HG03045 (cell line): ENCODE data around the gene FCRL5.
"Not testable (repeated sequence)": the region's sequence is repeated elsewhere in the genome, so short reads cannot be mapped to it uniquely, and the experiment has no call there.

ENCODE experiments used
- ATAC-seq: cut with Tn5 transposase; IDR thresholded peaks from one replicate; pipeline ENCODE4 v1.9.1; 2021; ENCODE audit warnings: mild to moderate bottlenecking, moderate library complexity; ENCODE audit not compliant: unreplicated experiment

Gene FCRL5

DNA sequence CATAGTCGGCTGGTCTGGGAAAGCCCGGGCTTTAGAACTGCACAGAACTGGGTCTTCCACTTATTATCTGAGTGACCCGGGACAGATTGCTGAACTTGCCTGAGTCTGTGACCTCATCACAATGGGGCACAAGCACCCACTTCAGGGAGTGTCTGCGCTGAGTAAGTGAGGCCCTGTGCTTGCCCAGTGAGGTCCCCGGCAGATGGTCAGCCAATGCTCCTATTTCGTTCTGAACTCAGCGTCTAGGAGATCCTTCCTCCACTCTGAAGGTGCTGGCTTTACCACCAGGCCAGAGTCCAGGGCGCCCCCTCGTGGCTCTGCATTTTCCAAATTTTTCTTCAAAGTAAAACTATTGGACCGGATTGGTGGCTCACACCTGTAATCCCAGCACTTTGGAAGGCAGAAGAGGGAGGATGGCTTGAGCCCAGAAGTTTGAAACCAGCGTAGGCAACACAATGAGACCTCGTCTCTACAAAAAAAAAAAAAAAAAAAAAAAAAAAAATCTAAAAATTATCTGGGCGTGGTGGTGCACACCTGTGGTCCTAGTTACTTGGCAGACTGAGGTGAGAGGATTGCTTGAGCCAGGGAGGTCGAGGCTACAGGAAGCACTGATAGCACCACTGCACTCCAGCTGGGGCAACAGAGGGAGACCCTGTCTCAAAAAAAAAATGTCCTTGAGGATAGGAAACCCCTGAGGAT is 61.7 kb downstream of the FCRL5 start:
- ATAC-seq = no peak

DNA sequence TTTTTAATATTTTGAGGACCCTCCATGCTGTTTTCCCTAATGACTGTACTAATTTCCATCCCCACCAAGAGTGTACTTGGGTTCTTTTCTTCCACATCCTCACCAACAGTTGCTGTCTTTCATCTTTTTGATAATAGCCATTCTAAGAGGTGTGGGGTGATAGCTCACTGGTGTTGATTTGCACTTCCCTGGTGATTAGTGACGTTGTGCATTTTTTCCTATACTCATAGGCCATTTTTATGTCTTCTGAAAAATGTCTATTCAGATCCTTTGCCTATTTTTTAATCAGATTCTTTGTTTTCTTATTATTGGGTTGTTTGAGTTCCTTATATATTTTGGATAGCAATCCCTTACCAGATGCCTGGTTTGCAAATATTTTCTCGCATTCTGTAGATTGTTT is 64.2 kb downstream of the FCRL5 start:
- ATAC-seq = no peak

DNA sequence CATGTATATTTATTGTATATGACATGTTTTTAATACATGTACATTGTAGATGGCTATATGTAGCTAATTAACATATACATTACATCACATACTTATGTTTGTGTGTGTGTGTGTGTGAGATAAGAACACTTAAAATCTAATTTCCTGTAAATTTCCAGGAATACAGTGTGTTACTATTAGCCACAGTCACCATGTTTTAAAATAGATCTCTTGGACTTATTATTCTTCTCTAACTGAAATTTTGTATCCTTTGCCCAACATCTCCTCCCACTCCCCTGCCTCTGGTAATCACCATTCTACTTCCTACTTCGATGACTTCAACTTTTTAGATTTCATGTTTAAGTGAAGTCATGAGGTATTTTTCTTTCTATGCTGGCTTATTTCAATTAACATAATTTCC is 64.8 kb downstream of the FCRL5 start:
- no peak for ATAC-seq

DNA sequence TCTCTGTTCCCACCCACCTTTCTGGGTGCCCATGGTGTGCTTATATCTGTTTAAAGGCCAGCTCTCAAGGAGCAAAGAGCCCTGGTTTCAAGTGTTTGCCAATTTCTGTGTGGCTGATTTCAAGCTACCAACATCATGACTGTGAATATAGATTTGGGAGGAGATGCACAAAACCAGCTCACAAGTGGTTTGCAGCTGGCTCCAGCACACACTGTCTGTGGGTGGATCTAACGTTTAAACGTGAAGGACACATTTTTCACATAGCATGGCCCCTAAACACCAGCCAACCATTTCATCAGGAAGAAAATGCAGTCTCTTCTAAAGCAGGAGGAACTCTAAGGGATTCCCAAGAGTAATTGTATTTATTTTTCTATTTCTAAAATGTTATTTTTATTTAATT is 65.2 kb downstream of the FCRL5 start:
- no peak for ATAC-seq

DNA sequence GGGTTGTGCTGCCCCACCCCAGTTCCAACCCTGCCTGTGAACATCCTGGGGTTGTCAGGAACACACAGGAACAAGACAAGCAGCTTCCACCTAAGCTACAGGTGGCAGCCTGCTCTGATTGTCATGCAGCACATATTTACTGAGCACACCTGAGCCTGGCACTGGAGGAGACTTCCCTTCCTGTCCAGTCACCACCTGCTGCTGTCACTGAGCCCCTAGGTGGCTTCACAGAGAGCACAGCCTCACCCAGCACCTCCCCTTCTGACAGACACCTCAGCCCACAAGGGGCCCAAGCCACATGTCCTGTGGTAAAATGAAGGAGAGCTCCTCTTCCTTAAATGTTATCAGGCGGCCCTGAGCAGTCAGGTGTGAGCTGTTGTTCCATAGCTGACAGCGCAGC is 65.9 kb downstream of the FCRL5 start:
- ATAC-seq = not testable (repeated sequence)

DNA sequence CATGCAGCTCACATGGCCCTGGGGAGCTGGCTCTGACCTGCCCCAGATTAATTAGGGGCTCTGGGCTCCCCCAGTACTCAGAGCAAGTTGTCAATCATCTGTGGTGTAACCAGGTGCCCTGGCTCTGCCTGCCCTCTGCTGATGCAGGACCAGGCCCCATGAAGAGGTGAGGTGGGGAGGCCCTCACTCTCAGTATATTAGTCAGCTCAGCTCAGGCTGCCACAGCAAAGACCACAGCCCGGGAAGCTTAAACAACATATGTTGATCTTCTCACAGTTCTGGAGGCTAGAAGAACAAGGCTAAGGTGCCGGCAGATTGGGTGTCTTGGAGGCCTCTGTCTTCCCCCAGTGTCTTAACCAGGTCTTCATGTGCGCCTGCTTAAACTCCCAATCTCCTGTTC is 66.5 kb downstream of the FCRL5 start:
- ATAC-seq = no peak

DNA sequence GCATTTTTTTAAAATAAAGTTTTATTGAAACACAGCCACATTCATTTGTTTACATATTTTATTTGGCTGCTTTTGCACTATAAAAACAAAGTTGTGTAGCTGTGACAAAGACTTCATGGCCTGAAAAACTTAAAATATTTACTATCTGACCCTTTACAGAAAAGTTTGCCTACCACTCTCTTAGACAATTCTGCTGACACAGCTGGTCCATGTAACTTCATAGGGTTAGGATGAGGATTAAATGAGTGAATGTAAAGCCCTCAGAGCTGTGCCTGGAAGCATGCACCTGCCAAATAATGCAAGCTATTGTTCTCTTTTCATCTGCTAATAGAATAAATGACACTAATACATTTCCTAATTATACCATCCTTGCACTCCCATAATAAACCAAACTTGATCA is 67.7 kb downstream of the FCRL5 start:
- no peak for ATAC-seq

DNA sequence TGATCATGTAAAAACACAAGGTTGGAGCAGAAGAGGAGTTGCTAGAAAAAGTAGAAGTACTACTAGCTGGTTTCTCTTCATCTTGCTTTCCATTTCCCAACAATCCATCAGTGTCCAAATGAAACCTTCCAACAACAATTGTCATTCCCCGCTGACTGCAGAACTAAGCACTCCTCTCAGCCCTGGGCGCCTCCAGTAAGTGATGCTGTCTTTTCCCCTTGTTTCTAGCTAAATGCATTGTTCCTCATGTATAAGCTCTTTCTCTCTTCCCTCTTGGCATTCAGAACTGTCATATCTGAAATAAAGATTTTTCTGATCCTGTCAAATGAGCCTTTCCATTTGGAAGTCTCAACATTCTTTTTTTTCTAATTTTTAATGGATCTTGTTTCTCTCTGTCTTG is 68.7 kb downstream of the FCRL5 start:
- ATAC-seq = no peak

DNA sequence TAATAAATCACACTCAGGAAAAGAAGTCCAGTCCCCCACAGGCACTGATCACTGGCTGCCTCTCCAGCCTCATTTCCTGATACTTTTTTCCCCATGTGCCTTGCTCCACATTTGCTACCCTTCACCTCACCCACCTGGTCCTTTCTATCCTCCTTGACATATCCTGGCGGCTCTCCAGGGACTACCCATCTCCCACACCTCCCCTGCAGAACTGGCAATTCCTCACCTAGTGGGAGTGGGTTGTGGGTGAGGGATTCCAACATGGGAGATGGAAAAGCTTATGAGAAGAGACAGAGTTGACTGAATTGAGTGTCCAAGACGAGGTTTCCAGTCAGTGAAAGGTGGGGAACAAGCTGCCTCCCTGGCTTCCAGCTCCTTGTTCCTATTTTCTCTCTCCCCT is 69.6 kb downstream of the FCRL5 start:
- ATAC-seq = no peak

DNA sequence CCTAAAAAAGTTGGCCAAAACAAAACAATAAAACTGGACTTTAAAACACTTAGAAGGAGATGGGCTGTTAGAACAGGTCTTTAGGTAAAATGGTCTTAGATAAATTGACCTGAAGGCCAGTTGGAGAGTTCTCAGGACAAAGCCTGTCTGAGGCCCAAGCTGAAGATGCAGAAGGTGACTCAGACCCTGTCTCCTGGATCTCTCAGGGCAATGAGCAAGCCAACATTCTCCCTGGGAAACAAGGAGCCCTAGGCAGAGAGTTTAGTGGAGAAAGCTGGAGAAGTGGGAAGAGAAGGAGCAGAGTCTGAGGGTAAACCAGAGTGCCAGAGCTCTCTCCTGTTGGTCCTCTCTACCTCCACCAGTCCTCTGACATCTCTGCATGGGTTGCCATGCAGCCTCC is 70.1 kb downstream of the FCRL5 start:
- no peak for ATAC-seq

DNA sequence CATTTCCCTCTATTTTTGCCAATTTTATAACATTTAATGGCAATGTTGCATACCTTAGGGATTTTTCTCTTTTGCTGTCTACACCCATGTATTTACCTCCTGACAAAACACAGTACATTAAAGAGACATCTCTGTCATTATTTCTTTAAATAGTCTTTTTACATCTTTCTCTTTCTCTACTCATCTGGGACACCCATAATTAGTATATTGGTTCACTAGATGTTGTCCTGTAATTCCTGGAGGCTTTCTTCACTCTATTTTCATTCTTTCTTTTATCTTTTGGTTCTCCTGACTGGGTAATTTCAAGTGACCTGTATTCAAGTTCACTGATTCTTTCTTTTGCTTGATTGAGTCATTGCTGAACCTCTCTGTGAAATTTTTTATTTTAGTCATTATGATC is 74.3 kb downstream of the FCRL5 start:
- ATAC-seq = no peak

DNA sequence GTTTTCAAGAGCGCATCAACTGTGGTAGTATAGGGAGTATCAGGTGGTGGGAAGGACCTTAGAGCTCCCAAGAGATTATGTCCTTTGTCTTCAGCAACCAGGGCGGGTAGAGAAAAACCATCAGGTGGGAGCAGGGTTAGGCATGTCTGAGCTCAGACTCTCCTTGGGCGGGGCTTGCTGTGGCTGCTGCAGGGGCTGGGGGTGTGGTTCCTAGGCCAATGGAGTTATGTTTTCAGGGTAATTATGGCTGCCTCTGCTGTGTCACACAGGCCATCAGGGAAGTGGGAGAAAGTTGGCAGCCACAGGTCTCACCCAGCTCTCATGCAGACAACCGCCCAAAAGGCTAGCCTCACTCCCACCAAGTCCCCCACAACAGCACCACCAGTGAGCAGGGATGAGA is 74.9 kb downstream of the FCRL5 start:
- ATAC-seq = no peak

DNA sequence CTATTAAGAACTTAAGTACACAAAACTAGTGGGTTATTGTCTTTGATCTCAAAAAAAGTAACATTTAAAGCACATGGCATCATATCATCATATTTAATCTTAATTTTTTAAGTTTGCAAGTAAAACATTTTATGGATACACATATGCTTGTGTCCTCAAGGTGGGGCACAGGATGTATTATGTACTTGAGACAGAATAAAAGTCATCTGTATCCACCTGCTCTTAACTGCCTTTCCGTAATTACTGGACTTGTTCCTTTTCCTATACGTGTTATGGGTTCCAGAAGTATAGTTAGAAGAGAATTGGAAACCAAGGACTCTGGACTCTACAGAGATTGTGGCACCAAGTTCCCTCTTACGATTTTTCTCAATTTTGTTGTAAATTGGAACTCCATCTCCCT is 79.4 kb downstream of the FCRL5 start:
- ATAC-seq = no peak

DNA sequence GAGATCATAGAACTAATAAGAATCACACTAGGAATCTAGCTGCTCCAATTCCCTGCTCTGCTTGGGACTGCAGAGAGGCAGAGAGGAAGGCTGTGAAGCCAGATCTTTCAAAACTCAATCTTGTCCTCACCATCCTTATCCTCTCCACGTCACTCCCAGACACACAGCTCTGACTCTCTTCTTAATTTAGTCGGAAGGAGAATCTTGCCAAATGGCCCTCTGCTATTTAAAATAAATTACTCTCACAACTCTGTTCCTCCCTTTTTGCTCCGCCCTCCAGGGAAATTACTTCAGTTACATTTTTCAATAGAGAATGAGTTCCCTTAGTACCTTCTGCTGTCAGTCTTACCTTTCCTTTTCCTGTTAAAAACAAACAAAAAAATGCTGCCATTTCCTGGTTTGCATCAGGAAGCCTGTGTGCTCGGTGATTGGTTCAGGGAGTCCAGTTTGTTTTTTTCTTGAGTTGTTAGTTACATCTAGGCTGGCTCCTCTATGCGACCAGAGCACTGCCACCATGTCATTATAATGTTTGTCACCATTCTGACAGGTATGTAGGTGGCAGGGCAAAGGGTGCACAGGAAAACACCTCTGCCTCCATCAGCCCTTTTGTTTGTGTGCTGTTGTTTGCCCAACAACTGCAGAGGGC is 80.1 kb downstream of the FCRL5 start:
- ATAC-seq = no peak

DNA sequence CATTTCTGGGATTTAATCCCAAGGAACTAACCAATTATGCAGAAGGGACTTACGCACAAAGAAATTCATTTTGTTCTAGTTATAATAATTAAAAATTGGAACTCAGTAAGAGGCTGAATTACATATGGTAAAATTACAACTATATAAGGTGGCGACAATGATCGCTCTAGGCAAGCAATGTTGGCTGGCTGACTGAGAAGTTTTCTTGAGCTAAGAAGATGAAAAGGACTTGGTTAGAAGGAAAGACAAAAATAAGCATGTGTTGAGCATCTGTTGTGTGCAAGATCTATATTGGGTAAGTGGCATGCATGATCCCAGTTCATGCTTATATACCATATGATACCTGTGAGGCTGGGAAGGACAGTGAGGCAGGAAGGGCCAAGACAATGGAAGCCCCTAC is 80.8 kb downstream of the FCRL5 start:
- ATAC-seq = no peak

DNA sequence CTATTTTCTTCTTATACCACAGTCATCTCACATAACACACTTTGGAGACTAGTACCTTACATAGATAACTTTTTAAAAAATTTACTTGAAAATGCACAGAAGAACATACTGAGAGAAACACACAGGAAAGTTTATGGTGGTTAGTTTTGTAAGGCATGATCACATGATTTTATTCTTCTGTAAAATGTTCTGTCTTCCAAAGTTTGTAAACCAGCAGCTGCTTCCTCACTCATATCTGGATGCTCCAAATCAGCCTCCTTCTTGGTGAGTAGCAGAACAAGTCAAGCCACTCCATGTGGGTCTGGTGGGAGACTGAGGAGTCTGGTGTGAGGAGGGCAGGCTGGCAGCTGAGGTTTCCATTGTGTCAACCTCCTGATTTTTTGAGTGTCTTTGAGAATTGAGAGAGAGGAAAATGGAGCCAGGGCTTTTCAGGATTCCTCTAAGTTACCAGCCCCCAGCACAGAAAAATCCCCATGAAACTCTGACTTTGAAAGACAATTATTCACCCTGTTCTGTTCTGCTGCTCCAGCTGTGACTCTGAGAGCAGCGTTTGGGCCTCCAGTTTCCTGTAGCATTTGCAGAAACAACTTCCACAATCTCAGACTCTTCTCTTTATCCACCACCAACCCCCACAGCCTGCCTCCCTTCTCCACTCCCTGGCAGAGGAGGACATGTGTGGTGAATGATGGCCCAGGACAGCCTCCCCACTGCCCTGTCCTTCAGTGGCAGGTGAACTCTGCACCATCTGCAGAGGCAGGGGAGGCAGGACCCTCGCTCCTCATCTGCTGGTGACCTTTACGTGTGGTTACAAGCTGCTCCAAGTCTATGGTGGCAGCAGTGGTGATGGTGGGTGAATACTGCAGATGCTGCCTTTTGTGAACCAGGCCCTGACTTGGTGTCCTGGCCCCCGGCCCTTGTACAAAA is 82.3 kb downstream of the FCRL5 start:
- ATAC-seq = no peak

DNA sequence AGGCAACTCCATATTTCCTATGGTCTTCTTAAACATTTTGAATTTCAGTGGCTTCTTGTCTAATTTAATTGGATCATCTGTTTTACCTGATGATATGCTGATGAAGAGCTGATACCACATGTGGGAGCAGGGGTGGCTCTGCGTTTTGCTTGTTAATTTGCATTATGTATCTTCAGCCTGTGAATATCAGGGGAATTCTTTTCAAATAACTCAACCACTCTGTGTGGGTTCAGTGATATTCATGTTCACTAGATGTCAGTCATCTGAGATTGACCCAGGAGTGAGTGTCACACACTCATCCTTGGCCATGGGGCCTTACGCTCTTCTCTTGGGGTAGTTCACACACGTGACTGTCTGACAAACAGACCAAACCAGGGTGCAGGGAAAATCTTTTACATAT is 83.0 kb downstream of the FCRL5 start:
- ATAC-seq = no peak

DNA sequence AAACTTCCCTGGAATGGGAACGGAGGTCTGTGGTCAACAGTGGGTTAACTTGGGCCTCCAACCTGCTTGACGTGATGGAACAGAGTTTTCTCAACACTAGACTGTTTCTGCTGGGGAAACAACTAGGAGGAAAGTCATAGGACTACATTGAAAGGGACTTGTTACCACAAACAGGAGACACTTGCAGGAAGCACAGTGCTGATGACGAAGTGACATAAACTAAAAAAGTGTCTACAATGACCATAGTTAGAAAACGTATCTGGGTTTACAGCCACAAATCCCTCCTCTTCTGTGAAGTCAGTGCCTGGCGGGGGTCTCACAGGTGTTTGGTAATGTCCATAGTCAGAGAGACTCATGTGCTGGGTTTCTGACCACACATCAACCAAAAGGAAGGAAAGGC is 86.3 kb downstream of the FCRL5 start:
- ATAC-seq = no peak
